Measurements from ENCODE around the gene BMERB1.
A peak's percentile ranks its signal among the peaks of the same experiment; 100 is the strongest.

The BMERB1 gene

DNA sequence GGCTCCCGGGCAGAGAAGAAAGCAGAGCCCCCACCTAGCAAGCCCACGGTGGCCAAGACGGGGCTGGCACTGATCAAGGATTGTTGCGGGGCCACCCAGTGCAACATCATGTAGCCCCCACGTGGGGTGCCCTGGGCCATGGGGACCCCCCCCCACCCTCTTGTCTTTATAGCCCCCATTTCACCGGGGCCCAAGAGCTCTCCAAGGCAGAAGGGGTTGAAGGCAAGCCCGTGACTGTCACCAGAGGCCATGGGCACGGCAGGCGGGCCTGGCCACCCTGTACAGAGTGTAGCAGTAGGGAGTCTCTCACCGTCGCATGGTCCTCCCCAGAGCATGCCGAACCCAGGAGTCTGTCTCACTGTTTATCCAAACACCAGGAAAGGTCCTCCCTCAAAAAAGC lies 152.3 kb downstream of the BMERB1 start:
- TF ChIP-seq, protein P1, sequence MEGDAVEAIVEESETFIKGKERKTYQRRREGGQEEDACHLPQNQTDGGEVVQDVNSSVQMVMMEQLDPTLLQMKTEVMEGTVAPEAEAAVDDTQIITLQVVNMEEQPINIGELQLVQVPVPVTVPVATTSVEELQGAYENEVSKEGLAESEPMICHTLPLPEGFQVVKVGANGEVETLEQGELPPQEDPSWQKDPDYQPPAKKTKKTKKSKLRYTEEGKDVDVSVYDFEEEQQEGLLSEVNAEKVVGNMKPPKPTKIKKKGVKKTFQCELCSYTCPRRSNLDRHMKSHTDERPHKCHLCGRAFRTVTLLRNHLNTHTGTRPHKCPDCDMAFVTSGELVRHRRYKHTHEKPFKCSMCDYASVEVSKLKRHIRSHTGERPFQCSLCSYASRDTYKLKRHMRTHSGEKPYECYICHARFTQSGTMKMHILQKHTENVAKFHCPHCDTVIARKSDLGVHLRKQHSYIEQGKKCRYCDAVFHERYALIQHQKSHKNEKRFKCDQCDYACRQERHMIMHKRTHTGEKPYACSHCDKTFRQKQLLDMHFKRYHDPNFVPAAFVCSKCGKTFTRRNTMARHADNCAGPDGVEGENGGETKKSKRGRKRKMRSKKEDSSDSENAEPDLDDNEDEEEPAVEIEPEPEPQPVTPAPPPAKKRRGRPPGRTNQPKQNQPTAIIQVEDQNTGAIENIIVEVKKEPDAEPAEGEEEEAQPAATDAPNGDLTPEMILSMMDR (IDR thresholded peaks at IDR 0.05; ENCODE audit: insufficient read depth, low read depth, low read length, missing control alignments) = no peak
- no peak for DNase-seq (ENCODE audit: low read depth)
- H3K4me3 ChIP-seq (ENCODE audit: low read length) = no peak overlapping the region

DNA sequence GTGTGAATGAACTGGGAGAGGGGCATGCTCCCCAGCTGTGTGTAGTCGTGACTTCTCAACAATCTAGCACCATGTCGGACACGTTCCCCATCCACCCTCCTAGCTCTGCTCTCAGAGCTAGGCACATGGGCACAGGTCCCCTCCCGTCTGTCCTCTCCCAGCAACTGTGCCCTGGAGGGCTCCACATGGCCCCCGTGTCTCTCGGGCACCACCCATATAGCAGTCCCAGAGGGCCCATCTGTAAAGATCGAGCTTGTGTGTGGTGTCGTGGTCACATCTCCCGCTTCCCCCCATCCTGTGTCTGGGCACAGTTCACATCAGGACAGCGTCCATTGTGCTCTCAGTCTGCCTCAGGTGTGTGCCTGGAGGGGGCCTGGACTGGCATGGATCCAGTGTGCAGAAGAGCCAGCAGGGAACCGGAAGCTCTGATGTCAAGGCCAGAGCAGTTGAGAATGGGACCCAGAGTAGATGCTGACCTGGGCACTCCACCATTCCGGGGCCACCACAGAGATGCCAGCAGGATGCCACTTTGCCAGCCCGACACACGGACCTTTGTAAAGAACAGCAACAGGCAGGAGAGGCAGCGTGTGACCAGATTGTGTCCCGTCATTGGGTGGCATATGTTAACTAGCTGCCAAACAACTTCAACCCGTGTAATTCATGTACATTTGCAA lies 152.9 kb downstream of the BMERB1 start:
- no peak for DNase-seq (ENCODE audit: low read depth)
- H3K4me3 ChIP-seq (ENCODE audit: low read length) = no peak overlapping the region
- TF ChIP-seq, protein P1 (IDR thresholded peaks at IDR 0.05; ENCODE audit: insufficient read depth, low read depth, low read length, missing control alignments) = no peak

DNA sequence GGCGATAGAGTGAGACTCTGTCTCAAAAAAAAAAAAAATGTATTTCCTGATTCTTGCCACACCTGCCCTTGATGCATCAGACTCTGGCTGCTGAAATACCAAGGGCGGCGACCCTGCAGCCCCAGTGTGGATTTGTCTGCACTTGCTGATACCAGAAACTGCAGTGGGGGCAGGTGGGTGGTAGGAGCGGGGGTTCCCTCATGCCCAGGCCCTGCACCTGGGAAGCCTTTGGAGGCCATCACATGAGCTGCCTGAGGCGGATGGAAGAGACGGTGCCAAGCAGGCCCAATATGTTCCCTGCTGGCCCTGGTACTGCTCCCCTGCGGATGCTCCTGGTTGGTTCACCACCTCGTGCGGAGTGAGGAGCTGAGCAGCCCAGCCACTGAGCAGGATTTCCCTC lies 157.9 kb downstream of the BMERB1 start:
- DNase-seq (ENCODE audit: low read depth) = peak; percentile 76
- H3K4me3 ChIP-seq (ENCODE audit: low read length) = no peak overlapping the region

DNA sequence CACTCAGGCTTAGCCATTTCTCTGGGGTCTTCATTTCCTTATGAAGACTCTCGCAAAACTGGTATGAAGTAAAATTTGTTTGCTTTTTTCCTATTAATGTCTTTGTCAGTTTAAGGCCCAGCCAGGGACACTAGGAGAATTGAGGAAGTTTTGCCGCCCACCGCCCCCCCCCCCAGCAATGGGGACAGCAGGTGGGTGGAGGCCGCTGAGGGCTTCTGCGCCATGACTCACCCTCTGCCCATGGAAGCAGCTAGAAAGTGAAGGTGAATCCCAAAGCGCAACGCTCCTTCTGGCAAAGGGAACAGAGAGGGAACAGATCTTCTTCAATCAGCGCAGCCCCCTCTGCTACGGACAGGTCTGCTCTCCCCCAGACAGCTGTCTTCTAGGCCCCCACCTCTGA lies 158.8 kb downstream of the BMERB1 start:
- TF ChIP-seq, protein P1 (IDR thresholded peaks at IDR 0.05; ENCODE audit: insufficient read depth, low read depth, low read length, missing control alignments) = no peak
- DNase-seq (ENCODE audit: low read depth) = no peak
- H3K4me3 ChIP-seq (ENCODE audit: low read length) = no peak overlapping the region

More for the DNA sequence above, 157.9 kb downstream of the BMERB1 start:
- TF ChIP-seq, protein P1 (IDR thresholded peaks at IDR 0.05; ENCODE audit: insufficient read depth, low read depth, low read length, missing control alignments) = no peak

DNA sequence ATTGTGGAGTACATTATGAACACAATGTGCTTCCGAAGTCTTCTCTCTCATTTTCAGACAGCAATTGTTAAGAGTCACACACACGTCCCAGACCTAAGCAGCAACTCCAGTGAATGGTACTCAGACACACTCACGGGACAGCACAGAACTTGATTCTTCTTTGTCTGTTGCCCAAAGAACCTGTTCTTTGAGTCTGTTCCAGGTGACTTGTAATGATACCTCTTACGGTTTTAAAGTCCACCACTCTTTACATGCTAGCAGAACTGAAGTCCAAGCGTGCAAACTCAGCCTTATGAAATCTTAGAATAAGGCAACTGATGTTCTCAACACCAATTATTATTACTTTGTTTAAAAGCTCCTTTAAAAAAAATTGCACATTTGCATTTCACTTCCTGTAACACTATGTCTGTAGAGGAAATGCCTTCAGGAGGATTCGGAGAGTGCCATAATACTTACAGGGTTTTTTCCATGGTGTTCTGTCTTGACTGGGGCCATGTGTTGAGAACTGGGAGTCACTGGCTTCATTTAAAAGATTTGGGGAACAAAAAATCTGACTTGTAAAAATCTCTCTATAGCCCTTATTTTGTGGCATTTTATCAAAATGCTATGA lies 160.4 kb downstream of the BMERB1 start:
- H3K4me3 ChIP-seq (ENCODE audit: low read length) = no peak overlapping the region

DNA sequence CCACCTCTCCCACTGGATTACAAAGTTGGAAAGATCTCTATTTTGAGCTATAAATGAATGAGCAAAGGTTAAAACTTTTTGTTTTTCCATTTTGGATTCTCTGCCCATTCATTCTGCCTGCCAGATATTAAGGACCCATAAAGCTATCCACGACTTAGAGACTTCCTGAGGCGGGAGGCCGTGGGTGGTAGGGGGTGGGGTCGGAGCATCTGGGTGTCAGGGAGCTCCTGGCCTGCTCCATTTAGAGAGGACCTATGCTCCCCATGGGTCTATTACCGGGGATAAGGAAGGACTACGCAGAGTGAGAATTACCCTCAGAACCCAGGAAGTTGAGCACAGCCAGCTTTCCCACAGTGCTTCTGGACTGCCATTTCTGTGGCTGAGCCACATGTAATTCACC lies 162.7 kb downstream of the BMERB1 start:
- H3K4me3 ChIP-seq (ENCODE audit: low read length) = no peak overlapping the region
- TF ChIP-seq, protein P1 (IDR thresholded peaks at IDR 0.05; ENCODE audit: insufficient read depth, low read depth, low read length, missing control alignments) = no peak
- no peak for DNase-seq (ENCODE audit: low read depth)

More for the DNA sequence above, 160.4 kb downstream of the BMERB1 start:
- TF ChIP-seq, protein P1 (IDR thresholded peaks at IDR 0.05; ENCODE audit: insufficient read depth, low read depth, low read length, missing control alignments) = no peak
- no peak for DNase-seq (ENCODE audit: low read depth)
